KMS-11 (cell line): ENCODE data around the gene ADH1B.

Experiments
- H2AFZ ChIP-seq: fragments of 200-600 bp; sonication (generic); 2 replicates; pipeline ENCODE4 v1.6.1; 2016; ENCODE audit warnings: antibody characterized with exemption, mixed run types, low read depth
- H3K27ac ChIP-seq: fragments of 200-600 bp; sonication (generic); 2 replicates; pipeline ENCODE4 v1.6.1; 2016; ENCODE audit warnings: mild to moderate bottlenecking, mixed run types
- H3K27me3 ChIP-seq: fragments of 200-600 bp; sonication (generic); 2 replicates; pipeline ENCODE4 v1.6.1; 2017; ENCODE audit warnings: mild to moderate bottlenecking, low read depth, mixed run types, moderate library complexity; ENCODE audit not compliant: insufficient read depth
- H3K36me3 ChIP-seq: fragments of 200-600 bp; sonication (generic); 2 replicates; pipeline ENCODE4 v1.6.1; 2017; ENCODE audit warnings: mild to moderate bottlenecking, mixed run types; ENCODE audit not compliant: insufficient read depth
- H3K4me1 ChIP-seq: fragments of 200-600 bp; sonication (generic); 2 replicates; pipeline ENCODE4 v1.6.1; 2016; ENCODE audit warnings: mild to moderate bottlenecking, low read depth, mixed run types; ENCODE audit not compliant: poor library complexity, severe bottlenecking
- H3K4me2 ChIP-seq: fragments of 200-600 bp; sonication (generic); 2 replicates; pipeline ENCODE4 v1.7.0; 2016; ENCODE audit warnings: mild to moderate bottlenecking, mixed run types
- H3K4me3 ChIP-seq: fragments of 200-600 bp; sonication (generic); IDR thresholded peaks from 2 replicates; pipeline ENCODE4 v1.6.1; 2017; ENCODE audit warnings: low read depth, low read length, mixed read lengths; ENCODE audit not compliant: insufficient read depth
- H3K79me2 ChIP-seq: fragments of 200-600 bp; sonication (generic); 2 replicates; pipeline ENCODE4 v1.6.1; 2016; ENCODE audit warnings: low read depth, mixed run types; ENCODE audit not compliant: insufficient read depth
- H3K9ac ChIP-seq: fragments of 200-600 bp; sonication (generic); 2 replicates; pipeline ENCODE4 v1.6.1; 2016; ENCODE audit warnings: mild to moderate bottlenecking, mixed run types
- H4K20me1 ChIP-seq: fragments of 200-600 bp; sonication (generic); 2 replicates; pipeline ENCODE4 v1.6.1; 2016; ENCODE audit warnings: mild to moderate bottlenecking, mixed run types; ENCODE audit not compliant: insufficient read depth
- TF ChIP-seq, protein P1 (sequence below): fragments of 200-600 bp; sonication (generic); conservative IDR thresholded peaks from 2 replicates; pipeline ENCODE4 v1.6.1; 2017; ENCODE audit warnings: low read depth, mild to moderate bottlenecking, antibody characterized with exemption, low read length, moderate library complexity, mixed read lengths

The ADH1B gene

GRCh38 chr4:99276417-99276816, 44.8 kb downstream of the ADH1B start:
- Histone ChIP-seq H3K27ac (no peak overlapping the region), H2AFZ (no peak overlapping the region), H3K79me2 (no peaks in the 10 kb centered on the region), H3K4me1 (no peaks in the 10 kb centered on the region), H3K9ac (no peak overlapping the region), H3K4me3 (no peak overlapping the region), H3K27me3 (no peaks in the 10 kb centered on the region), H3K36me3 (no peaks in the 10 kb centered on the region), H4K20me1 (no peaks in the 10 kb centered on the region), H3K4me2 (no peak overlapping the region)
- TF ChIP-seq, protein P1, sequence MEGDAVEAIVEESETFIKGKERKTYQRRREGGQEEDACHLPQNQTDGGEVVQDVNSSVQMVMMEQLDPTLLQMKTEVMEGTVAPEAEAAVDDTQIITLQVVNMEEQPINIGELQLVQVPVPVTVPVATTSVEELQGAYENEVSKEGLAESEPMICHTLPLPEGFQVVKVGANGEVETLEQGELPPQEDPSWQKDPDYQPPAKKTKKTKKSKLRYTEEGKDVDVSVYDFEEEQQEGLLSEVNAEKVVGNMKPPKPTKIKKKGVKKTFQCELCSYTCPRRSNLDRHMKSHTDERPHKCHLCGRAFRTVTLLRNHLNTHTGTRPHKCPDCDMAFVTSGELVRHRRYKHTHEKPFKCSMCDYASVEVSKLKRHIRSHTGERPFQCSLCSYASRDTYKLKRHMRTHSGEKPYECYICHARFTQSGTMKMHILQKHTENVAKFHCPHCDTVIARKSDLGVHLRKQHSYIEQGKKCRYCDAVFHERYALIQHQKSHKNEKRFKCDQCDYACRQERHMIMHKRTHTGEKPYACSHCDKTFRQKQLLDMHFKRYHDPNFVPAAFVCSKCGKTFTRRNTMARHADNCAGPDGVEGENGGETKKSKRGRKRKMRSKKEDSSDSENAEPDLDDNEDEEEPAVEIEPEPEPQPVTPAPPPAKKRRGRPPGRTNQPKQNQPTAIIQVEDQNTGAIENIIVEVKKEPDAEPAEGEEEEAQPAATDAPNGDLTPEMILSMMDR: no peak

- Histone ChIP-seq H3K9ac (no peak overlapping the region), H3K79me2 (no peaks in the 10 kb centered on the region), H3K4me1 (no peaks in the 10 kb centered on the region), H3K36me3 (no peaks in the 10 kb centered on the region), H3K27me3 (no peaks in the 10 kb centered on the region), H3K4me3 (no peak overlapping the region), H3K27ac (no peak overlapping the region), H4K20me1 (no peaks in the 10 kb centered on the region), H2AFZ (no peak overlapping the region), H3K4me2 (no peak overlapping the region)
- TF ChIP-seq, protein P1: no peak
Measured at GRCh38 chr4:99275885-99276284, 45.3 kb downstream of the ADH1B start.

DNA sequence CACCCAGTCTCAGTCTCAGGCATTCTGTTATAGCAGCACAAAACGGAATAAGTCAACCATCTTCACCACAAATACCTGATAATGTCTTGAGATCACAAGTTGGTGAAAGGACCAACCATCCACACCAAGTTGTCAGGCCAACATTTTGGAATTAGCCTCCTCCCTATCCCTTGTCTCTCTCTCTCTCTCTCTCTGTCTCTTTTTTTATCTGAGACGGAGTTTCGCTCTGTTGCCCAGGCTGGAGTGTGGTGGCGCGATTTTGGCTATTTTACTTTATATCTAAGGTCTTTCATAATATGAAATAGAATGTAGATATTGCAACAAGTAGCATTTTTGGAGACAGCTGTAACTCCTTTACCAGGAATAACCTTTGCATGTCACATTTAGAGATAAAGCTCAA, 46.2 kb downstream of the ADH1B start:
- no peaks in the 10 kb centered on the region for H4K20me1 ChIP-seq

DNA sequence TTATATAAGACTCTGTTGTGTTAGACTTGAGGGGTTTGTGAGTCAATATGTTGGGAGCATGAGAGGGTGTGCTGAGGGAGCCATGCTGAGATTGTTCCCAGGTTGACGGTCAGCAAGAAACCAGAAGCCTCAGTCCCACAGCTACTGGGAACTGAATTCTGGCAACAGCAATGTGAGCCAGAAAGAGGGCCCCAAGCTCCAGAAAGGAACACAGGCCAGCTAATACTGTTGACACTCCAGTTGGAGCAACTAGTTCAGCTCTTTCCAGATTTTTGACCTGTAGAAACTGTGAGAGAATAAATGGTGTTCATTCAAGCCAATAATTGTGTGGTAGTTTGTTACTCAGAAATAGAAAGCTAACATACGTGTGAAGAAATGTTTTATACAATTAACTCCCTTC, 47.5 kb downstream of the ADH1B start:
- no peaks in the 10 kb centered on the region for H3K4me1 ChIP-seq
- H3K27me3 ChIP-seq: no peaks in the 10 kb centered on the region
- no peaks in the 10 kb centered on the region for H4K20me1 ChIP-seq
- H3K79me2 ChIP-seq: no peaks in the 10 kb centered on the region
- no peak overlapping the region for H3K4me3 ChIP-seq
- no peak overlapping the region for H3K4me2 ChIP-seq
- H2AFZ ChIP-seq: no peak overlapping the region
- no peak overlapping the region for H3K27ac ChIP-seq
- TF ChIP-seq, protein P1: no peak
- H3K36me3 ChIP-seq: no peaks in the 10 kb centered on the region
- H3K9ac ChIP-seq: no peak overlapping the region

More for the DNA sequence above, 46.2 kb downstream of the ADH1B start:
- Histone ChIP-seq H2AFZ (no peak overlapping the region), H3K27me3 (no peaks in the 10 kb centered on the region), H3K4me3 (no peak overlapping the region), H3K79me2 (no peaks in the 10 kb centered on the region), H3K27ac (no peak overlapping the region), H3K4me1 (no peaks in the 10 kb centered on the region), H3K9ac (no peak overlapping the region), H3K36me3 (no peaks in the 10 kb centered on the region), H3K4me2 (no peak overlapping the region)
- TF ChIP-seq, protein P1: no peak

- H3K4me2 ChIP-seq: no peak overlapping the region
- H3K36me3 ChIP-seq: no peaks in the 10 kb centered on the region
- H3K4me3 ChIP-seq: no peak overlapping the region
- H3K9ac ChIP-seq: no peak overlapping the region
- TF ChIP-seq, protein P1: no peak
- no peaks in the 10 kb centered on the region for H3K4me1 ChIP-seq
- no peaks in the 10 kb centered on the region for H3K27me3 ChIP-seq
- no peak overlapping the region for H3K27ac ChIP-seq
- H4K20me1 ChIP-seq: no peaks in the 10 kb centered on the region
- H3K79me2 ChIP-seq: no peaks in the 10 kb centered on the region
- no peak overlapping the region for H2AFZ ChIP-seq
Measured at GRCh38 chr4:99264927-99265326, 56.3 kb downstream of the ADH1B start.
